ENCODE measurements around the gene LRRC70. TPM values are rescaled to one million over a fixed set of nuclear protein-coding genes. Genes with fewer than 3 reads are reported as not detected.

LRRC70 gene, protein sequence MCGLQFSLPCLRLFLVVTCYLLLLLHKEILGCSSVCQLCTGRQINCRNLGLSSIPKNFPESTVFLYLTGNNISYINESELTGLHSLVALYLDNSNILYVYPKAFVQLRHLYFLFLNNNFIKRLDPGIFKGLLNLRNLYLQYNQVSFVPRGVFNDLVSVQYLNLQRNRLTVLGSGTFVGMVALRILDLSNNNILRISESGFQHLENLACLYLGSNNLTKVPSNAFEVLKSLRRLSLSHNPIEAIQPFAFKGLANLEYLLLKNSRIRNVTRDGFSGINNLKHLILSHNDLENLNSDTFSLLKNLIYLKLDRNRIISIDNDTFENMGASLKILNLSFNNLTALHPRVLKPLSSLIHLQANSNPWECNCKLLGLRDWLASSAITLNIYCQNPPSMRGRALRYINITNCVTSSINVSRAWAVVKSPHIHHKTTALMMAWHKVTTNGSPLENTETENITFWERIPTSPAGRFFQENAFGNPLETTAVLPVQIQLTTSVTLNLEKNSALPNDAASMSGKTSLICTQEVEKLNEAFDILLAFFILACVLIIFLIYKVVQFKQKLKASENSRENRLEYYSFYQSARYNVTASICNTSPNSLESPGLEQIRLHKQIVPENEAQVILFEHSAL
- 1 to 10 TPM in 1 of 2 donors, under 1 TPM in 1; 0.86 to 1.5 TPM for total RNA-seq

DNA sequence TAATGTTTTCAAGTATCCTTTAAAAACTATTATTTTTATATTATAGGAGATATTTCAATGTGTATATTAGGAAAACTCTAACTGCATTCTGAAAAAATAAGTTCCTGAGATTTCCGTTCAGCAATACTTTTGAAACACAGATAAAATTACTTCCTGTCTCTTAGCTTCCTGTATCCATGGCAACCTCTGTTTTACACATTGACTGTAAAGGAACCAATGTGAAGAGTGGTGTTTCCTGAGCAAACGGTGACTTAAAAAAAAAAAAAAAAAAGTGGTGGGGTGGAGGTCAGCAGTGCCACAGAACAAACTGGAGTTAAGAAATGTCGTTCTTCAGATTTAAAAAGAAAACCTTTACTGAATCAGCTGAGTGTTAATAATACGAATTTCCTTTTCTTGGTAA lies at the start of gene LRRC70:
LRRC70 (plus strand) TSS at position 280 of the 400 bp plus-strand sequence. CDS start 620 bp downstream, outside the sequence.
- Mint-ChIP-seq H3K27me3 (ENCODE audit: low read depth) (no peaks in the 10 kb centered on the region), H3K27ac (peak within 1 kb of the TSS; percentile 90), H3K4me3 (peak within 1 kb of the TSS; percentile 50 to 87), H3K9me3 (no peaks in the 10 kb centered on the region), H3K36me3 (ENCODE audit: insufficient read depth in 2 of 2) (peaks cover 1 to 2% of the 10 kb centered on the region in 2 donors), H3K4me1 (ENCODE audit: low read depth) (peaks cover 54% of the 10 kb centered on the region)
- peak; percentile 88 for ATAC-seq (replicated peaks in 1 of 2)
- DNase-seq = no peak

DNA sequence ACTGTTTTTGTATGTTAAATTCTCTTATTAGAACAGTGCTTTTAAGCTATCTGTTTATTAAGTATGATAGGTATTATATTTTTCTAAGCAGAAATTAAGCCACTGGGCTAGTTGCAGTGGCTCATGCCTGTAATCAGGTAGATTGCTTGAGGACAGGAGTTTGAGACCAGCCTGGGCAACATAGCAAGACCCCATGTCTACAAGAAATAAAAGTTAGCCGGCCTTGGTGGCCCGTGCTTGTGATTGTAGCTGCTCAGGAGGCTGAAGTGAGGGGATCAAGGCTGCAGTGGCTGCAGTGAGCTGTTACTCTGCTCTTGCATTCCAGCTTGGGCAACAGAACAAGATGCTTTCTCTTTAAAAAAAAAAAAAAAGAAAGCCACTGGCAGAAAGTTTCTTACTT lies 45.0 kb upstream of the LRRC70 start:
- H3K27me3 Mint-ChIP-seq (ENCODE audit: low read depth) = no peaks in the 10 kb centered on the region
- ATAC-seq (replicated peaks in 1 of 2) (no peak), DNase-seq (no peak)
- H3K4me3 Mint-ChIP-seq = no peak overlapping the region
- H3K27ac Mint-ChIP-seq = no peak overlapping the region
- H3K36me3 Mint-ChIP-seq (ENCODE audit: insufficient read depth in 2 of 2) = peaks cover 5 to 12% of the 10 kb centered on the region in 2 donors
- peaks cover 7% of the 10 kb centered on the region for H3K4me1 Mint-ChIP-seq (ENCODE audit: low read depth)
- peaks cover 3% of the 10 kb centered on the region in 2 donors for H3K9me3 Mint-ChIP-seq

GRCh38 chr5:62534461-62535236 lies 44.0 kb upstream of the LRRC70 start:
- peaks cover 5% of the 10 kb centered on the region in 2 donors for H3K9me3 Mint-ChIP-seq
- H3K27me3 Mint-ChIP-seq (ENCODE audit: low read depth) = no peaks in the 10 kb centered on the region
- ATAC-seq (replicated peaks in 1 of 2) = no peak
- DNase-seq = no peak
- H3K27ac Mint-ChIP-seq = no peak overlapping the region
- H3K4me1 Mint-ChIP-seq (ENCODE audit: low read depth) = peaks cover 11% of the 10 kb centered on the region
- peaks cover 7 to 15% of the 10 kb centered on the region in 2 donors for H3K36me3 Mint-ChIP-seq (ENCODE audit: insufficient read depth in 2 of 2)
- no peak overlapping the region for H3K4me3 Mint-ChIP-seq

- no peak overlapping the region for H3K27ac Mint-ChIP-seq
- H3K4me1 Mint-ChIP-seq (ENCODE audit: low read depth) = peaks cover 11% of the 10 kb centered on the region
- H3K4me3 Mint-ChIP-seq = no peak overlapping the region
- DNase-seq (no peak), ATAC-seq (replicated peaks in 1 of 2) (no peak)
- no peaks in the 10 kb centered on the region for H3K27me3 Mint-ChIP-seq (ENCODE audit: low read depth)
- peaks cover 5% of the 10 kb centered on the region in 2 donors for H3K9me3 Mint-ChIP-seq
- peaks cover 7 to 16% of the 10 kb centered on the region in 2 donors for H3K36me3 Mint-ChIP-seq (ENCODE audit: insufficient read depth in 2 of 2)
Measured at GRCh38 chr5:62536232-62536631, 42.4 kb upstream of the LRRC70 start.

GRCh38 chr5:62536783-62537182 lies 41.8 kb upstream of the LRRC70 start:
- no peak overlapping the region for H3K4me3 Mint-ChIP-seq
- H3K27ac Mint-ChIP-seq = no peak overlapping the region
- no peak for DNase-seq
- peaks cover 5% of the 10 kb centered on the region in 2 donors for H3K9me3 Mint-ChIP-seq
- peaks cover 7 to 11% of the 10 kb centered on the region in 2 donors for H3K36me3 Mint-ChIP-seq (ENCODE audit: insufficient read depth in 2 of 2)
- H3K4me1 Mint-ChIP-seq (ENCODE audit: low read depth) = peaks cover 11% of the 10 kb centered on the region
- H3K27me3 Mint-ChIP-seq (ENCODE audit: low read depth) = no peaks in the 10 kb centered on the region
- no peak for ATAC-seq (replicated peaks in 1 of 2)

DNA sequence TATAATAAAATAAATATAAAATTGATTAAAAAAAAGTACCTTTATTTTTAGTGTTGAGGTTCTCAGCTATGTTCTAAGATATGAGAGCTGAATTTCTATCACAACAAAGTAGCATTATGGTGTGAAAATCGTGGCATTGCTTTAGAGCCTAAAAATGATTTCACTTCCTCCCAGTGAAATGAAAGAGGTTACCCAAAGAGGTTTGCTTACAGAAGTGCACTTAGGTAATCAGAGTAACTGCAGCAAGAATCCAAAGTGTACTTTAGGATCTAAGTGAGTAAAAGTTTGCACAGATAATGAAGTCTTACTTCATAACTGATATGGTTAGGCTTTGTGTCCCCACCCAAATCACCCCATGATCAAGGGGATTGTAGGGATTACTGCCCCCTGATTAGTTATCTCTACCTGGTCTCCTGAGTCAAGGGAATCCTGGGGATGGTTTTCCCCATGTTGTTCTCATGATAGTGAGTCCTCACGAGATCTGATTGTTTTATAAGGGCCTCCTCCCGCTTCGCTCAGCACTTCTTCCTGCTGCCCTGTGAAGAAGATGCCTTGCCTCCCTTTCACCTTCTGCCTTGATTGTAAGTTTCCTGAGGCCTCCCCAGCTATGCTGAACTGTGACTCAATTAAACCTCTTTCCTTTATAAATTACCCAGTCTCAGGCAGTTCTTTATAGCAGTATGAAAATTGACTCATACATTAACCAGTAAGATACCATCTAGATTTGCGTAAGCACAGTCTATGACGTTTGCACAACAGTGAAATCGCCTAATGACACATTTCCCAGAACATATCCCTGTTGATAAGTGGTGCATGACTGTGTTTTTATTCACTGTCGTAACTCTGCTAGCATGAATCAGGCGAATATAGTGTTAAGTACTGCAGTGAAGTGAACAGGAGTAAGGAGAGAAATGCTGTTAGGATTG lies 40.3 kb upstream of the LRRC70 start:
- DNase-seq = peak; percentile 17 to 46
- H3K9me3 Mint-ChIP-seq = peaks cover 5% of the 10 kb centered on the region in 2 donors
- H3K36me3 Mint-ChIP-seq (ENCODE audit: insufficient read depth in 2 of 2) = peaks cover 7 to 11% of the 10 kb centered on the region in 2 donors

GRCh38 chr5:62542720-62543119 lies 35.9 kb upstream of the LRRC70 start:
- Mint-ChIP-seq H3K4me1 (ENCODE audit: low read depth) (peaks cover 11% of the 10 kb centered on the region), H3K27ac (no peak overlapping the region), H3K4me3 (no peak overlapping the region), H3K9me3 (peaks cover 5 to 12% of the 10 kb centered on the region in 2 donors), H3K36me3 (ENCODE audit: insufficient read depth in 2 of 2) (peaks cover 19 to 25% of the 10 kb centered on the region in 2 donors), H3K27me3 (ENCODE audit: low read depth) (no peaks in the 10 kb centered on the region)
- DNase-seq (no peak), ATAC-seq (replicated peaks in 1 of 2) (no peak)

More for the DNA sequence above, 40.3 kb upstream of the LRRC70 start:
- Mint-ChIP-seq H3K27ac (peak overlapping the region; percentile 69), H3K4me3 (peak overlapping the region in 1 of 2 donors; percentile 18), H3K27me3 (ENCODE audit: low read depth) (no peaks in the 10 kb centered on the region), H3K4me1 (ENCODE audit: low read depth) (peaks cover 11% of the 10 kb centered on the region)
- ATAC-seq (replicated peaks in 1 of 2) = peak; percentile 96 to 99

GRCh38 chr5:62547945-62548630 lies 30.5 kb upstream of the LRRC70 start:
- peaks cover 0 to 7% of the 10 kb centered on the region in 2 donors for H3K9me3 Mint-ChIP-seq
- no peaks in the 10 kb centered on the region for H3K4me1 Mint-ChIP-seq (ENCODE audit: low read depth)
- no peak for DNase-seq
- H3K36me3 Mint-ChIP-seq (ENCODE audit: insufficient read depth in 2 of 2) = peaks cover 12 to 14% of the 10 kb centered on the region in 2 donors
- H3K27me3 Mint-ChIP-seq (ENCODE audit: low read depth) = no peaks in the 10 kb centered on the region
- no peak overlapping the region for H3K27ac Mint-ChIP-seq
- no peak for ATAC-seq (replicated peaks in 1 of 2)
- H3K4me3 Mint-ChIP-seq = no peak overlapping the region

GRCh38 chr5:62550103-62550502 lies 28.5 kb upstream of the LRRC70 start:
- H3K27ac Mint-ChIP-seq = no peak overlapping the region
- no peak for DNase-seq
- H3K27me3 Mint-ChIP-seq (ENCODE audit: low read depth) = no peaks in the 10 kb centered on the region
- no peak overlapping the region for H3K4me3 Mint-ChIP-seq
- H3K9me3 Mint-ChIP-seq = peaks cover 0 to 3% of the 10 kb centered on the region in 2 donors
- no peaks in the 10 kb centered on the region for H3K4me1 Mint-ChIP-seq (ENCODE audit: low read depth)
- ATAC-seq (replicated peaks in 1 of 2) = no peak
- no peaks in the 10 kb centered on the region for H3K36me3 Mint-ChIP-seq (ENCODE audit: insufficient read depth in 2 of 2)

GRCh38 chr5:62555930-62556329 lies 22.7 kb upstream of the LRRC70 start:
- no peak for ATAC-seq (replicated peaks in 1 of 2)
- no peak overlapping the region for H3K4me3 Mint-ChIP-seq

DNA sequence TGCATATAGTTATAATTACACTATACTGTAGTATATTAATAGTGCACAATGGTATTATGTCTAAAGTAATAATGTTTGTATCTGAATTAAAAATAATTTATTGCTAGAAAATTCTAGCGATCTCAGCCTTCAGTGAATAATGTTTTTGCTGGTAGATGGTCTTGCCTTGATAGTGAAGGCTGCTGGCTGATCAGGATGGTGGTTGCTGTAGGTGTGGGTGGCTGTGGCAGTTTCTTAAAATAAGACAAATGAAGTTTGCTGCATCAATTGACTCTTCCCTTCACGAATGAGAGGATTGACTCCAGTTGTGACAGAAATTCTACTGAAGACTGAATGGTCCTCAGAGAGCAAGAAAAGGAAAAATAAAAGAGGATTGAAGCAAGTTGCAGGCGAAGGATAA lies 19.7 kb upstream of the LRRC70 start:
- peak overlapping the region; percentile 43 for H3K27ac Mint-ChIP-seq
- ATAC-seq (replicated peaks in 1 of 2) (no peak), DNase-seq (no peak)
- H3K4me3 Mint-ChIP-seq = no peak overlapping the region
- H3K9me3 Mint-ChIP-seq = no peaks in the 10 kb centered on the region
- no peaks in the 10 kb centered on the region for H3K27me3 Mint-ChIP-seq (ENCODE audit: low read depth)
- no peaks in the 10 kb centered on the region for H3K4me1 Mint-ChIP-seq (ENCODE audit: low read depth)
- peaks cover 0 to 7% of the 10 kb centered on the region in 2 donors for H3K36me3 Mint-ChIP-seq (ENCODE audit: insufficient read depth in 2 of 2)

More at GRCh38 chr5:62555930-62556329, 22.7 kb upstream of the LRRC70 start:
- no peaks in the 10 kb centered on the region for H3K4me1 Mint-ChIP-seq (ENCODE audit: low read depth)
- H3K36me3 Mint-ChIP-seq (ENCODE audit: insufficient read depth in 2 of 2) = peaks cover 0 to 6% of the 10 kb centered on the region in 2 donors
- no peaks in the 10 kb centered on the region for H3K27me3 Mint-ChIP-seq (ENCODE audit: low read depth)
- no peak overlapping the region for H3K27ac Mint-ChIP-seq
- no peak for DNase-seq
- no peaks in the 10 kb centered on the region for H3K9me3 Mint-ChIP-seq

DNA sequence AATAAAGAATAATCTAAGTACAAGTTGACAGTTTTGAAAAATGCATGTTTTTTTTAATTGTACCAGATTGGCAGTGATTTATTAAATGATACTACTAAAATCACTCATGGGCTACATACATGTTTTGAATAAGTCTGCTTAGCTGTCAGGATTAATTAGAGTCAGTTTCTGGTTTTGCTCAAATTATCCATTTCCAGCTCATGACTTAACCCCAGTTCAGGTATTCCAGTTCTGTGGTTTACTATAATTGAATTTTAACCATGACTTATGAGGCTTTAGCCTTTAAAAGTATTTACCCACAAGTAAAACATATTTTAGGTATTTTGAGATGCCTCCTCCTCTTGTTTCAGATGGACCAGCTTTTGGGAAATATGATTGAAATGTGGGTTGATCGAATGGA lies 17.8 kb upstream of the LRRC70 start:
- no peak for ATAC-seq (replicated peaks in 1 of 2)
- no peaks in the 10 kb centered on the region for H3K4me1 Mint-ChIP-seq (ENCODE audit: low read depth)
- H3K9me3 Mint-ChIP-seq = peaks cover 2% of the 10 kb centered on the region in 2 donors

More for the DNA sequence above, 17.8 kb upstream of the LRRC70 start:
- Mint-ChIP-seq H3K27me3 (ENCODE audit: low read depth) (no peaks in the 10 kb centered on the region), H3K36me3 (ENCODE audit: insufficient read depth in 2 of 2) (peaks cover 6 to 20% of the 10 kb centered on the region in 2 donors), H3K27ac (no peak overlapping the region), H3K4me3 (no peak overlapping the region)
- no peak for DNase-seq

All from activated T-cell treated with anti-CD3 and anti-CD28 coated beads, Interleukin-2, amount 50 U/mL, for 72 hours (primary cell).